ENCODE data around the gene PLCH2.

PLCH2 gene

GRCh38 chr1:2463396-2463795 lies 12.7 kb upstream of the PLCH2 start:
- DNase-seq, result no peak

- no peak for DNase-seq
Observed at GRCh38 chr1:2465371-2466269, 10.5 kb upstream of the PLCH2 start.

GRCh38 chr1:2466270-2466665 lies 9.8 kb upstream of the PLCH2 start:
- DNase-seq, result no peak

- DNase-seq, result no peak
Observed at GRCh38 chr1:2466958-2467554, 9.0 kb upstream of the PLCH2 start.

- DNase-seq, result no peak
Observed at GRCh38 chr1:2468041-2468472, 8.0 kb upstream of the PLCH2 start.

GRCh38 chr1:2468540-2468939 lies 7.5 kb upstream of the PLCH2 start:
- no peak for DNase-seq

- DNase-seq, result no peak
Observed at GRCh38 chr1:2469103-2469940, 6.8 kb upstream of the PLCH2 start.

- DNase-seq, result no peak
Observed at GRCh38 chr1:2470290-2471158, 5.6 kb upstream of the PLCH2 start.

- no peak for DNase-seq
Observed at GRCh38 chr1:2471159-2471471, 5.0 kb upstream of the PLCH2 start.

GRCh38 chr1:2471587-2472001 lies 4.5 kb upstream of the PLCH2 start:
- DNase-seq, result no peak

GRCh38 chr1:2472109-2472508 lies 4.0 kb upstream of the PLCH2 start:
- DNase-seq, result no peak

- no peak for DNase-seq
Observed at GRCh38 chr1:2472561-2473177, 3.4 kb upstream of the PLCH2 start.

- no peak for DNase-seq
Observed at GRCh38 chr1:2473198-2473597, 2.9 kb upstream of the PLCH2 start.

- no peak for DNase-seq
Observed at GRCh38 chr1:2474104-2474844, 1.8 kb upstream of the PLCH2 start.

GRCh38 chr1:2474933-2475371 lies 1.1 kb upstream of the PLCH2 start:
- DNase-seq, result no peak

GRCh38 chr1:2475571-2475970 lies 518 bp upstream of the PLCH2 start:
- no peak for DNase-seq

GRCh38 chr1:2477309-2477708 lies 1.2 kb downstream of the PLCH2 start:
- DNase-seq, result no peak

GRCh38 chr1:2477791-2478499 lies 1.9 kb downstream of the PLCH2 start:
- no peak for DNase-seq

GRCh38 chr1:2479186-2479585 lies 3.1 kb downstream of the PLCH2 start:
- DNase-seq, result no peak

GRCh38 chr1:2479618-2480017 lies 3.5 kb downstream of the PLCH2 start:
- DNase-seq, result no peak

Measured in NCI-H1048 (cell line).